Ovary (tissue), 9 donors: Measurements from ENCODE around the gene GRB14. TPM values are rescaled to one million over a fixed set of nuclear protein-coding genes. Genes with fewer than 3 reads are reported as not detected.

Experiments used
- DNase-seq, 5 donors: peaks; one replicate each; pipeline ENCODE4 v3.0.0-alpha.2; 2019 to 2020
- H3K27ac ChIP-seq, 2 donors: fragments of 200-600 bp; one replicate each; pipeline versions ENCODE4 v1.5.1 to v1.8.0; 2019 to 2022
- H3K27me3 ChIP-seq: fragments of 200-600 bp; one replicate; pipeline ENCODE4 v1.8.0; 2022
- H3K36me3 ChIP-seq: fragments of 200-600 bp; sonication (generic); one replicate; pipeline ENCODE4 v1.5.1; 2019
- H3K4me1 ChIP-seq: one replicate; pipeline ENCODE4 v1.8.1; 2013; ENCODE audit warnings: mild to moderate bottlenecking, moderate library complexity; ENCODE audit not compliant: insufficient read depth
- H3K4me3 ChIP-seq: fragments of 200-600 bp; sonication (generic); one replicate; pipeline ENCODE4 v1.5.1; 2017
- H3K9me3 ChIP-seq, 2 donors: fragments of 200-600 bp in 1 of 2; sonication (generic) in 1 of 2; one replicate each; pipeline versions ENCODE4 v1.5.1 to v1.8.1; 2013 to 2019; ENCODE audit warnings: mild to moderate bottlenecking in 1 of 2, moderate library complexity in 1 of 2
- EP300 ChIP-seq: sonication (generic); formaldehyde crosslinking; IDR thresholded peaks from one replicate; pipeline ENCODE4 v1.6.1; 2017; ENCODE audit warnings: antibody characterized with exemption
- POLR2A ChIP-seq: fragments of 450-650 bp; IDR thresholded peaks from one replicate; pipeline ENCODE4 v1.6.1; 2017; ENCODE audit warnings: antibody characterized with exemption, mild to moderate bottlenecking, moderate library complexity
- WGBS, 3 donors: extraction: QIAGEN DNeasy Blood & Tissue Kit in 1 of 3; methylation state at CpG; one replicate each; pipeline versions ENCODE4 v1.1.5 to v1.1.7; 2013 to 2017; 5-methylcytosine and 5-hydroxymethylcytosine counted together
- intact Hi-C, 4 donors: fragments of 100-400 bp; cut with DNase I; formaldehyde crosslinking; loops; one replicate each; pipeline versions ENCODE4 v1.11.0 to v1.15.1; 2022 to 2023
- polyA plus RNA-seq, 2 donors: library from polyadenylated mRNA; stranded (reverse); fragments of 200-250 nt in 1 of 2; fragments of 350-450 nt in 1 of 2; fragmentation: Illumina TruSeq in 1 of 2; extraction: RNeasy Lipid Tissue Mini Kit (QIAGEN cat#74804) in 1 of 2; gene quantifications; one replicate each; pipeline ENCODE4 v1.2.3, GENCODE V29; 2013 to 2014
- total RNA-seq, 7 donors: library from RNA; depleted of rRNA in 2 of 7; stranded (reverse); fragments of >200 nt in 2 of 7; fragmentation: NEBNext Ultra II Directional in 3 of 7; extraction: Animal tissue kit (Norgen Biotek cat#: 25700) in 3 of 7; gene quantifications; one replicate each; pipeline versions ENCODE4 v1.1.0 to v1.2.4, GENCODE V29; 2016 to 2023
- TF ChIP-seq, protein P1 (sequence below), 3 donors: fragments of 450-650 bp in 2 of 3; fragments of 200-600 bp in 1 of 3; IDR thresholded peaks; one replicate each; pipeline versions ENCODE4 v1.5.1 to v1.8.0; 2016 to 2022; ENCODE audit warnings: antibody characterized with exemption in 3 of 3, mild to moderate bottlenecking in 1 of 3
- donor health status: DM: no; HTN: no; CAD: no; lungs with moderate emphysema.
- donor health status: DM: no; HTN: no; CAD: no.
- donor health status: Bipolar disorder and iron deficiency.
- donor health status: DM: yes; HTN: yes; CAD: no.
- donor health status: DM: no; HTN: no; CAD: no.
- donor health status: DM: yes; HTN: yes; CAD: no.

GRB14 gene
- total and polyA plus RNA-seq, 9 donors: 4.5 to 45.6 (median 11.8) TPM

- WGBS, 3 donors: 1 to 8% (median 3%) methylated on average over 8 to 13 of the region's 13 CpGs
- intact Hi-C loops: no loop called here
- no peak for DNase-seq
- no peaks in the 10 kb centered on the region for H3K4me1 ChIP-seq
- TF ChIP-seq, protein P1, sequence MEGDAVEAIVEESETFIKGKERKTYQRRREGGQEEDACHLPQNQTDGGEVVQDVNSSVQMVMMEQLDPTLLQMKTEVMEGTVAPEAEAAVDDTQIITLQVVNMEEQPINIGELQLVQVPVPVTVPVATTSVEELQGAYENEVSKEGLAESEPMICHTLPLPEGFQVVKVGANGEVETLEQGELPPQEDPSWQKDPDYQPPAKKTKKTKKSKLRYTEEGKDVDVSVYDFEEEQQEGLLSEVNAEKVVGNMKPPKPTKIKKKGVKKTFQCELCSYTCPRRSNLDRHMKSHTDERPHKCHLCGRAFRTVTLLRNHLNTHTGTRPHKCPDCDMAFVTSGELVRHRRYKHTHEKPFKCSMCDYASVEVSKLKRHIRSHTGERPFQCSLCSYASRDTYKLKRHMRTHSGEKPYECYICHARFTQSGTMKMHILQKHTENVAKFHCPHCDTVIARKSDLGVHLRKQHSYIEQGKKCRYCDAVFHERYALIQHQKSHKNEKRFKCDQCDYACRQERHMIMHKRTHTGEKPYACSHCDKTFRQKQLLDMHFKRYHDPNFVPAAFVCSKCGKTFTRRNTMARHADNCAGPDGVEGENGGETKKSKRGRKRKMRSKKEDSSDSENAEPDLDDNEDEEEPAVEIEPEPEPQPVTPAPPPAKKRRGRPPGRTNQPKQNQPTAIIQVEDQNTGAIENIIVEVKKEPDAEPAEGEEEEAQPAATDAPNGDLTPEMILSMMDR (IDR thresholded peaks at IDR 0.05): no peak
- TF ChIP-seq EP300: no peak
- TF ChIP-seq POLR2A: no peak
- peak overlapping the region; percentile 39 for H3K4me3 ChIP-seq
- no peaks in the 10 kb centered on the region for H3K36me3 ChIP-seq
- H3K27ac ChIP-seq: no peak overlapping the region
- no peaks in the 10 kb centered on the region for H3K27me3 ChIP-seq
- H3K9me3 ChIP-seq: no peaks in the 10 kb centered on the region
These were observed 453 bp upstream of the GRB14 start for GRCh38 chr2:164621764-164622105.

DNA sequence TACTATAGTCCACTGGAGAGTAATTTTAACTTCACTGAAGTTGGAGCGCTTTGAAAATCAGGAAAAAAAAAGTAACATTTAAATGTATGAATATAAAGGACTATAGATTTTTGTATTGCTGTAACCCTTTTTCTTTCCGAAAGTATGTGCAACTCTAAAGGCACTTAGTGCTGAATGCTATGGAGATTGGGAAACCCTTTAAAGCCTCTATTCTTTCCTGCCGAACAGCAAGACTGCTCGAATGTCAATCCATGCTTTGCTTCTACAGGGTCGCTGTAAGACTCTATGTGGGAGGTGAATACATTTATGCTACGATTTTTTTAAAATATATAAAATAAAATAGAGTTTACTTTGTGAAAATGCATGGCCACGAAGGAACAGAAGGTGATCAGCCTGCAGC, 825 bp downstream of the GRB14 start:
- Histone ChIP-seq H3K4me1 (no peaks in the 10 kb centered on the region), H3K4me3 (peak overlapping the region; percentile 39), H3K9me3 (no peaks in the 10 kb centered on the region)

DNA sequence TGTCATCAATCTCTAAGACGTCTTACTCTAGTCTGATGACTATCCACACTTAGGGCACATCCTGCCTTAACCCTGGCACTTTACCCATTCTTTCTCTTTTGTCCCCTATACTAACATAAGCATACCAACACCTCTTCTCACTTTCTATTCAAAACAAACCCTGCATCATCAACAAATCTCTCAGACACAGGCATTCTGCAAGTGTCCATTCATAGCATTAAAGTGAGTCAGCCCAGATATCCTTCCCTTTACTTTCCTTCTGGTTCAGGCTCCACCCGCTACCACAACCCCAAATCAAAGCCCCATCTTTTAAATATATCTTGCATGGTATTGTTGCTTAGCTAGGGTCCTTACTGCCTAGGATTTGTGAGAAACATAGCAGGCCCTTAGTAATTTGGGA, 3.8 kb downstream of the GRB14 start:
- H3K27me3 ChIP-seq: no peaks in the 10 kb centered on the region
- H3K27ac ChIP-seq: no peak overlapping the region
- 90 to 96% (median 92%) methylated on average over 2 of the region's 2 CpGs for WGBS, 3 donors
- no peak for DNase-seq
- no peaks in the 10 kb centered on the region for H3K4me1 ChIP-seq
- no peak for TF ChIP-seq EP300
- TF ChIP-seq POLR2A: no peak
- TF ChIP-seq, protein P1 (IDR thresholded peaks at IDR 0.05): no peak
- intact Hi-C loops: no loop called here
- H3K9me3 ChIP-seq: no peaks in the 10 kb centered on the region
- H3K4me3 ChIP-seq: no peak overlapping the region
- no peaks in the 10 kb centered on the region for H3K36me3 ChIP-seq

More for the DNA sequence above, 825 bp downstream of the GRB14 start:
- intact Hi-C loops: no loop called here
- Histone ChIP-seq H3K36me3 (no peaks in the 10 kb centered on the region), H3K27me3 (no peaks in the 10 kb centered on the region), H3K27ac (no peak overlapping the region)
- no peak for DNase-seq
- 16 to 19% (median 18%) methylated on average over 7 of the region's 7 CpGs for WGBS, 3 donors
- no peak for TF ChIP-seq POLR2A
- TF ChIP-seq, protein P1 (IDR thresholded peaks at IDR 0.05): no peak
- no peak for TF ChIP-seq EP300

- no peak for DNase-seq
- no peaks in the 10 kb centered on the region for H3K27me3 ChIP-seq
- intact Hi-C loops: no loop called here
- no peaks in the 10 kb centered on the region for H3K4me1 ChIP-seq
- H3K27ac ChIP-seq: no peak overlapping the region
- WGBS, 3 donors: 94 to 97% (median 94%) methylated on average over 1 of the region's 1 CpG
- no peak for TF ChIP-seq POLR2A
- no peak for TF ChIP-seq EP300
- TF ChIP-seq, protein P1 (IDR thresholded peaks at IDR 0.05): no peak
- no peaks in the 10 kb centered on the region for H3K9me3 ChIP-seq
- H3K36me3 ChIP-seq: no peaks in the 10 kb centered on the region
- no peak overlapping the region for H3K4me3 ChIP-seq
These were observed 7.8 kb downstream of the GRB14 start for GRCh38 chr2:164613321-164613982.
